HepG2 (cell line): ENCODE data around the gene TYROBP. TPM values are rescaled to one million over a fixed set of nuclear protein-coding genes. Genes with fewer than 3 reads are reported as not detected.

Experiments used
- ARNTL ChIP-seq: sonication (generic); formaldehyde crosslinking; IDR thresholded peaks from 2 replicates; pipeline ENCODE4 v1.4.0; 2020; ENCODE audit warnings: mild to moderate bottlenecking, missing genetic modification reagents
- KDM5A ChIP-seq: fragments of 200-600 bp; sonication (generic); IDR thresholded peaks from 2 replicates; pipeline ENCODE4 v1.7.0; 2018; ENCODE audit warnings: antibody characterized with exemption, mild to moderate bottlenecking, low read length, borderline replicate concordance
- KLF13 ChIP-seq: sonication (generic); formaldehyde crosslinking; IDR thresholded peaks from 2 replicates; pipeline ENCODE4 v1.4.0; 2020; ENCODE audit warnings: mild to moderate bottlenecking, missing genetic modification reagents
- LRRFIP1 ChIP-seq: sonication (generic); formaldehyde crosslinking; conservative IDR thresholded peaks from 2 replicates; pipeline ENCODE4 v1.4.0; 2020; ENCODE audit warnings: missing genetic modification reagents
- PAXIP1 ChIP-seq: sonication (generic); formaldehyde crosslinking; conservative IDR thresholded peaks from 2 replicates; pipeline ENCODE4 v1.4.0; 2020; ENCODE audit warnings: mild to moderate bottlenecking, missing genetic modification reagents, moderate library complexity
- POLR2A ChIP-seq, 2 experiments: IDR thresholded peaks; 2 replicates each; pipeline ENCODE4 v1.6.1; 2011; ENCODE audit warnings: low read depth in 2 of 2, low read length in 2 of 2, mild to moderate bottlenecking in 1 of 2, moderate library complexity in 1 of 2; ENCODE audit not compliant: insufficient read depth in 1 of 2
- RFXANK ChIP-seq: IDR thresholded peaks from 2 replicates; pipeline ENCODE4 v1.6.1; 2016
- SMAD9 ChIP-seq: sonication (generic); formaldehyde crosslinking; IDR thresholded peaks from 2 replicates; pipeline ENCODE4 v1.5.1; 2020; ENCODE audit warnings: mild to moderate bottlenecking, missing genetic modification reagents
- SMARCC2 ChIP-seq: fragments of 450-650 bp; IDR thresholded peaks from 2 replicates; pipeline ENCODE4 v1.6.1; 2017; ENCODE audit warnings: antibody characterized with exemption, mild to moderate bottlenecking
- SSRP1 ChIP-seq: IDR thresholded peaks from 2 replicates; pipeline ENCODE4 v1.6.1; 2016; ENCODE audit warnings: control low read depth
- STAG1 ChIP-seq: sonication (generic); formaldehyde crosslinking; IDR thresholded peaks from 2 replicates; pipeline ENCODE4 v1.4.0; 2020; ENCODE audit warnings: missing genetic modification reagents
- XBP1 ChIP-seq: sonication (generic); formaldehyde crosslinking; IDR thresholded peaks from 2 replicates; pipeline ENCODE4 v1.5.0; 2020; ENCODE audit warnings: missing genetic modification reagents
- ZFP36L1 ChIP-seq: sonication (generic); formaldehyde crosslinking; IDR thresholded peaks from 2 replicates; pipeline ENCODE4 v1.8.0; 2022; ENCODE audit warnings: mild to moderate bottlenecking, missing genetic modification reagents, moderate library complexity
- ZNF10 ChIP-seq: sonication (generic); formaldehyde crosslinking; IDR thresholded peaks from 2 replicates; pipeline ENCODE4 v1.4.0; 2020; ENCODE audit warnings: mild to moderate bottlenecking, low read depth, missing genetic modification reagents, borderline replicate concordance
- ZNF225 ChIP-seq: sonication (generic); formaldehyde crosslinking; IDR thresholded peaks from 2 replicates; pipeline ENCODE4 v1.4.0; 2020; ENCODE audit warnings: mild to moderate bottlenecking, missing genetic modification reagents
- ZNF292 ChIP-seq: sonication (generic); formaldehyde crosslinking; IDR thresholded peaks from 2 replicates; pipeline ENCODE4 v1.8.1; 2022; ENCODE audit warnings: mild to moderate bottlenecking, low read depth, missing genetic modification reagents, borderline replicate concordance
- ZNF33B ChIP-seq: sonication (generic); formaldehyde crosslinking; IDR thresholded peaks from 2 replicates; pipeline ENCODE4 v1.5.1; 2020; ENCODE audit warnings: mild to moderate bottlenecking, missing genetic modification reagents
- ZNF34 ChIP-seq: sonication (generic); formaldehyde crosslinking; IDR thresholded peaks from 2 replicates; pipeline ENCODE4 v1.4.0; 2020; ENCODE audit warnings: mild to moderate bottlenecking, missing genetic modification reagents, borderline replicate concordance
- ZNF567 ChIP-seq: sonication (generic); formaldehyde crosslinking; IDR thresholded peaks from 2 replicates; pipeline ENCODE4 v1.8.1; 2023; ENCODE audit warnings: mild to moderate bottlenecking, missing genetic modification reagents, borderline replicate concordance
- ZNF737 ChIP-seq: sonication (generic); formaldehyde crosslinking; IDR thresholded peaks from 2 replicates; pipeline ENCODE4 v1.5.0; 2020; ENCODE audit warnings: missing genetic modification reagents, mild to moderate bottlenecking, borderline replicate concordance
- ZSCAN9 ChIP-seq: IDR thresholded peaks from 2 replicates; pipeline ENCODE4 v1.6.1; 2016; ENCODE audit warnings: borderline replicate concordance
- polyA plus RNA-seq, 8 experiments: library from polyadenylated mRNA; depleted of rRNA in 3 of 8; stranded (reverse) in 7 of 8; unstranded in 1 of 8; fragments of >200 nt; fragmentation: Illumina TruSeq in 4 of 8; extraction: Trizol in 4 of 8; gene quantifications; 2 replicates each; pipeline versions ENCODE4 v1.2.1 to v1.2.3, GENCODE V29; 2011 to 2016; ENCODE audit warnings: low read depth in 4 of 8, missing spikeins in 1 of 8, mixed read lengths in 1 of 8; ENCODE audit not compliant: insufficient read depth in 1 of 8
- total RNA-seq, 5 experiments: library from RNA; depleted of rRNA; stranded (reverse); fragments of >200 nt; fragmentation: Illumina TruSeq; extraction: Trizol; gene quantifications; 2 replicates each; pipeline ENCODE4 v1.2.3, GENCODE V29; 2016; ENCODE audit warnings: low read depth in 1 of 5
- TF ChIP-seq, protein P1 (sequence below): sonication (generic); formaldehyde crosslinking; IDR thresholded peaks from 2 replicates; pipeline ENCODE4 v1.4.0; 2020; ENCODE audit warnings: missing genetic modification reagents, borderline replicate concordance
- TF ChIP-seq, protein P2 (sequence below): IDR thresholded peaks from 2 replicates; pipeline ENCODE4 v1.6.1; 2016; ENCODE audit warnings: missing genetic modification reagents, missing compliant biosample characterization

TYROBP gene
- total and polyA plus RNA-seq, 2 of the 13 experiments (the other 11 are each of a cell fraction or from before 2014, with no cell fraction given): not detected

DNA sequence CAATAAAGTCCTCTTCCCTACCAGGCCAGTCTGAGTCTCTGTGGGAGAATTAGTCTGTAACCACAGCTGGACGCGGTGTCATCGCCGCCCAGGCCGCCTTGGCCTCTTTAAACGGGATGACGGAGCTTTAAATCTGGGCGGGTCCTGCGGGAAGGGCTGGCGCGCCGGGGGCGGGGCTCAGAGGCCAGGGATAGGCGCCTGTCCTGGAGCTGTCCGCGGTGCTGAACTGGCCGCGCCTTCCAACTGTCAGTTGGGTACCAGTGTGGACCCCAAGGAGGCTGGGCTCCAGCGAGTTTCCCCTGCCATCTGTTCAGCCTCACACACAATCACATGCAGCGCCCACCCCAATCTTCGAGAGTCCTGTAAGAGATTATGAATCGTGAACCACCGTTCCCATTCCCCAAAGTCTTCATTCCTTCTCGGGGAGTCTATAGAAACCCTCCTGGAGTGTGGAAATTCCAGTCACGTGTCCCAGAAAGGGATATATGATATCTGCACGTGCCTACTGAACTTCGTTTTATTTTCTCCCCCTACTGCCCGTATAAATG, 28.3 kb downstream of the TYROBP start (continued):
- TF ChIP-seq KLF13 (CRISPR knock-in tag) (no peak), ZFP36L1 (CRISPR knock-in tag) (no peak), SSRP1 (CRISPR knock-in tag) (no peak), SMARCC2 (no peak), LRRFIP1 (CRISPR knock-in tag) (peak; percentile 87; the same call in 1 of the 2 replicates), ZNF34 (CRISPR knock-in tag) (no peak), ZNF292 (CRISPR knock-in tag) (no peak), POLR2A (IDR thresholded peaks at IDR 0.05; ENCODE audit: insufficient read depth in 1 of 2, low read depth in 2 of 2, low read length in 2 of 2) (no peak), ZNF10 (no peak), ZNF737 (CRISPR knock-in tag) (no peak), ZNF33B (CRISPR knock-in tag) (no peak), RFXANK (CRISPR knock-in tag) (peak; percentile 78; the same call in 1 of the 2 replicates), KDM5A (no peak), ZNF225 (CRISPR knock-in tag) (peak; percentile 89; the same call in 1 of the 2 replicates), ZSCAN9 (peak; percentile 99), ARNTL (CRISPR knock-in tag) (peak; percentile 72), STAG1 (CRISPR knock-in tag) (peak; percentile 36; the same call in 1 of the 2 replicates), XBP1 (CRISPR knock-in tag) (peak; percentile 72; the same call in 1 of the 2 replicates), SMAD9 (CRISPR knock-in tag) (peak; percentile 83; the same call in 1 of the 2 replicates), ZNF567 (CRISPR knock-in tag) (no peak), PAXIP1 (CRISPR knock-in tag) (peak; percentile 24; the same call in 1 of the 2 replicates)
- TF ChIP-seq, protein P1, sequence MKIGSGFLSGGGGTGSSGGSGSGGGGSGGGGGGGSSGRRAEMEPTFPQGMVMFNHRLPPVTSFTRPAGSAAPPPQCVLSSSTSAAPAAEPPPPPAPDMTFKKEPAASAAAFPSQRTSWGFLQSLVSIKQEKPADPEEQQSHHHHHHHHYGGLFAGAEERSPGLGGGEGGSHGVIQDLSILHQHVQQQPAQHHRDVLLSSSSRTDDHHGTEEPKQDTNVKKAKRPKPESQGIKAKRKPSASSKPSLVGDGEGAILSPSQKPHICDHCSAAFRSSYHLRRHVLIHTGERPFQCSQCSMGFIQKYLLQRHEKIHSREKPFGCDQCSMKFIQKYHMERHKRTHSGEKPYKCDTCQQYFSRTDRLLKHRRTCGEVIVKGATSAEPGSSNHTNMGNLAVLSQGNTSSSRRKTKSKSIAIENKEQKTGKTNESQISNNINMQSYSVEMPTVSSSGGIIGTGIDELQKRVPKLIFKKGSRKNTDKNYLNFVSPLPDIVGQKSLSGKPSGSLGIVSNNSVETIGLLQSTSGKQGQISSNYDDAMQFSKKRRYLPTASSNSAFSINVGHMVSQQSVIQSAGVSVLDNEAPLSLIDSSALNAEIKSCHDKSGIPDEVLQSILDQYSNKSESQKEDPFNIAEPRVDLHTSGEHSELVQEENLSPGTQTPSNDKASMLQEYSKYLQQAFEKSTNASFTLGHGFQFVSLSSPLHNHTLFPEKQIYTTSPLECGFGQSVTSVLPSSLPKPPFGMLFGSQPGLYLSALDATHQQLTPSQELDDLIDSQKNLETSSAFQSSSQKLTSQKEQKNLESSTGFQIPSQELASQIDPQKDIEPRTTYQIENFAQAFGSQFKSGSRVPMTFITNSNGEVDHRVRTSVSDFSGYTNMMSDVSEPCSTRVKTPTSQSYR (CRISPR knock-in tag): no peak
- TF ChIP-seq, protein P2, sequence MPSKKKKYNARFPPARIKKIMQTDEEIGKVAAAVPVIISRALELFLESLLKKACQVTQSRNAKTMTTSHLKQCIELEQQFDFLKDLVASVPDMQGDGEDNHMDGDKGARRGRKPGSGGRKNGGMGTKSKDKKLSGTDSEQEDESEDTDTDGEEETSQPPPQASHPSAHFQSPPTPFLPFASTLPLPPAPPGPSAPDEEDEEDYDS: peak; percentile 75
